Measurements from ENCODE around the gene SPON2. TPM values are rescaled to one million over a fixed set of nuclear protein-coding genes. Genes with fewer than 3 reads are reported as not detected.
"Not testable (repeated sequence)": the region's sequence is repeated elsewhere in the genome, so short reads cannot be mapped to it uniquely, and the experiment has no call there.

SPON2 gene
- total RNA-seq, 2 experiments from 2014 or later = 8.4 to 35.3 TPM

DNA sequence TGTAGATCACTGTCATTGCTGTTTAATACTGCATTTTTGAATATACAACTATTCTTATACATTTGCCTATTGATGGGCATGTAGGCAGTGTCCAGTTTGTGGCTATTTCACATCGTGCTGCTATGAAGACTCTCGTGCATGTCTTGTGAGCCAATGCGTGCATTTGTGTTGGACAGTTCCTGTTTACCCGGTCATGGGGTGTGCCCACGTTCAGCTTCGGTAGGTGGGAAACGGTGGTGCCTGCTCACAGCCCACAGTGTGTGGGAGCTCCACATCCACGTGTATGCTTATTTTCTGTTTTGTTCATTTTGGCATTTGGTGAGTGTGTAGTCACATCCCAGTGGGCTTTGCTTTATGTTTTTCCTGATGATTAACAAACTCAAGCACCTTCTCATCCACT, 39.4 kb downstream of the SPON2 start:
- intact Hi-C loops (cut with micrococcal nuclease; ENCODE audit: unreplicated experiment) = loop anchor here (10.0 kb wide), 1 partner anchor 412 kb away; no protein-coding TSS in a partner anchor
- Histone ChIP-seq H3K27ac (ENCODE audit: low read depth, low read length, poor library complexity, severe bottlenecking) (no peak overlapping the region), H3K4me1 (ENCODE audit: insufficient read depth, low read length, poor library complexity, severe bottlenecking) (no peaks in the 10 kb centered on the region), H3K4me2 (ENCODE audit: low read length) (no peak overlapping the region), H2AFZ (ENCODE audit: low read length) (peak overlapping the region; percentile 21; the same call in 1 of the 2 replicates), H3K36me3 (ENCODE audit: insufficient read depth, low read length) (no peaks in the 10 kb centered on the region), H4K20me1 (ENCODE audit: insufficient read depth, low read length) (no peaks in the 10 kb centered on the region), H3K79me2 (ENCODE audit: insufficient read depth, low read depth, low read length) (no peaks in the 10 kb centered on the region), H3K4me3 (ENCODE audit: low read depth, low read length, poor library complexity, severe bottlenecking) (no peak overlapping the region), H3K9me2 (ENCODE audit: insufficient read depth, low read length) (no peaks in the 10 kb centered on the region), H3K9me3 (ENCODE audit: low read length) (no peaks in the 10 kb centered on the region)
- no peak for TF ChIP-seq CTCF (conservative IDR thresholded peaks at IDR 0.05; ENCODE audit: low read length)
- TF ChIP-seq EZH2phosphoT487 (IDR thresholded peaks at IDR 0.05; ENCODE audit: borderline replicate concordance, low read depth, low read length) = no peak
- no peak for DNase-seq (ENCODE audit: low spot score)
- POLR2A ChIA-PET = no interaction called here
- CTCF ChIA-PET (ENCODE audit: unreplicated experiment) = no interaction called here
- BruUV-seq (replicated peaks) = no TSS peak

DNA sequence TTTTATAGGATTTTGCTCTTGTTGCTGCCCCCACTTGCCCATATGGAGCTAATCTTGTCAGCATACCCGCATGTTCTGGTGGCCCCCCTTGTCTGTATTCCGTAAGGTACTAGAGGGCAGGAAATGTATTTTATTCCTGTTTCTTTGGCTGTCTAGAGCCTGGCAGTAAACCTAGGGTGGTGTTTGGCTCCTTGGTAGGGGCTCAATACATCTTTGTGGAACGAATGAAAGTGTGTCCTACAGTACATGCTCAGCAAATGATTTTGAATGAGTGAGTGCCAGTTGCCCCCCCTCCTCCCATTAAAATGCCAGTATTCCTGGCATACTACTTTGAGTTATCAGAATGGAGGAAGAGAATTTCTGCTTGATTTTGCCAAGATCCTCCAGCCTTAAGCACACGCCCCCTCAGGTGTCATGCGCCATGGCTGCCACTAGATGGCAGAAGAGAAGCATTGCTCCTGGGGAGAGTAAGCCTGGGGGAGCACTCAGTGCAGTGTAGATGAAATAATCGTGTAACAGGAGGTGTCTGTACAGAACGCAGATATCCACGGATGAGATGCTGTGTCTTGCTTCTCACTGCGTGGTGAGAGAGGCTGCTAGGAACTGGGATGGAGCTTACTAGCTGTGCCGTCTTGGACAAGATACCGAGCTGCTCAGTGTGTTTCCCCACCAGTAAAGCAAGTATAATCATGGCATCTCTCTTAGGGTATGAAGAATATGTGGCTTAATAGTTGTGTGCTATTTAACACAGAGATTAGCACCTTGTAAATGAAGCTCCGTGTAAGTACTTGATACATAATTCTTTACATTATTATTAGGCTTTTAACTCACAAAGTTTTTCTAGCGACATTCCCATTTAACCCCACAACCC, 41.8 kb downstream of the SPON2 start:
- no peak overlapping the region for H3K27ac ChIP-seq (ENCODE audit: low read depth, low read length, poor library complexity, severe bottlenecking)
- H3K36me3 ChIP-seq (ENCODE audit: insufficient read depth, low read length) = no peaks in the 10 kb centered on the region
- DNase-seq (ENCODE audit: low spot score) = peak; percentile 82
- CTCF ChIA-PET (ENCODE audit: unreplicated experiment) = interaction anchor here (0.6 to 1.0 kb wide), 4 partner anchors 8 to 76 kb away, joined by 3 to 4 read pairs (median 4); no protein-coding TSS in a partner anchor
- no peak overlapping the region for H3K4me2 ChIP-seq (ENCODE audit: low read length)
- POLR2A ChIA-PET = interaction anchor here (0.6 to 0.8 kb wide), 2 partner anchors 22 to 137 kb away, joined by 3 to 4 read pairs; no protein-coding TSS in a partner anchor
- H3K4me1 ChIP-seq (ENCODE audit: insufficient read depth, low read length, poor library complexity, severe bottlenecking) = no peaks in the 10 kb centered on the region
- H2AFZ ChIP-seq (ENCODE audit: low read length) = peak overlapping the region; percentile 59; the same call in 1 of the 2 replicates
- TF ChIP-seq CTCF (conservative IDR thresholded peaks at IDR 0.05; ENCODE audit: low read length) = peak; percentile 100
- TF ChIP-seq EZH2phosphoT487 (IDR thresholded peaks at IDR 0.05; ENCODE audit: borderline replicate concordance, low read depth, low read length) = no peak
- intact Hi-C loops (cut with micrococcal nuclease; ENCODE audit: unreplicated experiment) = loop anchor here (1.0 to 10.0 kb wide), 7 partner anchors 36 to 414 kb away; partner anchors contain the start of gene UVSSA
- H4K20me1 ChIP-seq (ENCODE audit: insufficient read depth, low read length) = no peaks in the 10 kb centered on the region
- no TSS peak for BruUV-seq (replicated peaks)
- no peaks in the 10 kb centered on the region for H3K9me3 ChIP-seq (ENCODE audit: low read length)
- no peaks in the 10 kb centered on the region for H3K79me2 ChIP-seq (ENCODE audit: insufficient read depth, low read depth, low read length)
- no peaks in the 10 kb centered on the region for H3K9me2 ChIP-seq (ENCODE audit: insufficient read depth, low read length)
- H3K4me3 ChIP-seq (ENCODE audit: low read depth, low read length, poor library complexity, severe bottlenecking) = no peak overlapping the region

- H3K9me2 ChIP-seq (ENCODE audit: insufficient read depth, low read length) = no peaks in the 10 kb centered on the region
- intact Hi-C loops (cut with micrococcal nuclease; ENCODE audit: unreplicated experiment) = no loop called here
- no peaks in the 10 kb centered on the region for H3K4me1 ChIP-seq (ENCODE audit: insufficient read depth, low read length, poor library complexity, severe bottlenecking)
- H3K27ac ChIP-seq (ENCODE audit: low read depth, low read length, poor library complexity, severe bottlenecking) = no peak overlapping the region
- H3K36me3 ChIP-seq (ENCODE audit: insufficient read depth, low read length) = no peaks in the 10 kb centered on the region
- H2AFZ ChIP-seq (ENCODE audit: low read length) = no peak overlapping the region
- no TSS peak for BruUV-seq (replicated peaks)
- no peak for TF ChIP-seq EZH2phosphoT487 (IDR thresholded peaks at IDR 0.05; ENCODE audit: borderline replicate concordance, low read depth, low read length)
- no peak for TF ChIP-seq CTCF (conservative IDR thresholded peaks at IDR 0.05; ENCODE audit: low read length)
- POLR2A ChIA-PET = no interaction called here
- H4K20me1 ChIP-seq (ENCODE audit: insufficient read depth, low read length) = no peaks in the 10 kb centered on the region
- H3K4me2 ChIP-seq (ENCODE audit: low read length) = no peak overlapping the region
- no peak for DNase-seq (ENCODE audit: low spot score)
- CTCF ChIA-PET (ENCODE audit: unreplicated experiment) = no interaction called here
- H3K9me3 ChIP-seq (ENCODE audit: low read length) = no peaks in the 10 kb centered on the region
- no peaks in the 10 kb centered on the region for H3K79me2 ChIP-seq (ENCODE audit: insufficient read depth, low read depth, low read length)
- H3K4me3 ChIP-seq (ENCODE audit: low read depth, low read length, poor library complexity, severe bottlenecking) = no peak overlapping the region
Measured at GRCh38 chr4:1126506-1126905, 45.9 kb downstream of the SPON2 start.

DNA sequence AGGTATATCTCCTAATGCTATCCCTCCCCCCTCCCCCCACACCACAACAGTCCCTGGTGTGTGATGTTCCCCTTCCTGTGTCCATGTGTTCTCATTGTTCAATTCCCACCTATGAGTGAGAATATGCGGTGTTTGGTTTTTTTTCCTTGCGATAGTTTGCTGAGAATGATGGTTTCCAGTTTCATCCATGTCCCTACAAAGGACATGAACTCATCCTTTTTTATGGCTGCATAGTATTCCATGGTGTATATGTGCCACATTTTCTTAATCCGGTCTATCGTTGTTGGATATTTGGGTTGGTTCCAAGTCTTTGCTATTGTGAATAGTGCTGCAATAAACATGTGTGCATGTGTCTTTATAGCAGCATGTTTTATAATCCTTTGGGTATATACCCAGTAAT, 46.9 kb downstream of the SPON2 start:
- CTCF ChIA-PET (ENCODE audit: unreplicated experiment); H3K9me2 ChIP-seq (ENCODE audit: insufficient read depth, low read length); H4K20me1 ChIP-seq (ENCODE audit: insufficient read depth, low read length); H3K4me1 ChIP-seq (ENCODE audit: insufficient read depth, low read length, poor library complexity, severe bottlenecking); H3K36me3 ChIP-seq (ENCODE audit: insufficient read depth, low read length); H3K4me2 ChIP-seq (ENCODE audit: low read length); H2AFZ ChIP-seq (ENCODE audit: low read length); H3K4me3 ChIP-seq (ENCODE audit: low read depth, low read length, poor library complexity, severe bottlenecking); POLR2A ChIA-PET; DNase-seq (ENCODE audit: low spot score); H3K79me2 ChIP-seq (ENCODE audit: insufficient read depth, low read depth, low read length); H3K9me3 ChIP-seq (ENCODE audit: low read length); BruUV-seq (replicated peaks); intact Hi-C loops (cut with micrococcal nuclease; ENCODE audit: unreplicated experiment); H3K27ac ChIP-seq (ENCODE audit: low read depth, low read length, poor library complexity, severe bottlenecking): not testable (repeated sequence)
